Activated naive CD4-positive, alpha-beta T cell treated with anti-CD3 and anti-CD28 coated beads, Interleukin-2, amount 10 ng/mL, durations not matched to agents 7 days and 5 days (primary cell): Measurements from ENCODE around the gene CSTPP1.

ENCODE experiments used
- CTCF ChIA-PET: fragments of 350-600 bp; sonication (Branson Sonifier 250); formaldehyde crosslinking; loops from one replicate; lab custom pipeline; 2021; ENCODE audit warnings: antibody characterized with exemption; lab: Charles Lee
- DNase-seq: peaks from one replicate; pipeline ENCODE4 v3.0.0-alpha.2; 2020
- H3K27ac Mint-ChIP-seq: one replicate; pipeline ENCODE4 v1.8.0; 2021; ENCODE audit warnings: mild to moderate bottlenecking, moderate library complexity, mixed read lengths
- H3K27me3 Mint-ChIP-seq: one replicate; pipeline ENCODE4 v1.8.0; 2021; ENCODE audit warnings: mild to moderate bottlenecking, mixed read lengths
- H3K36me3 Mint-ChIP-seq: one replicate; pipeline ENCODE4 v1.8.0; 2021; ENCODE audit warnings: mixed read lengths
- H3K4me1 Mint-ChIP-seq: one replicate; pipeline ENCODE4 v1.8.0; 2021; ENCODE audit warnings: mixed read lengths
- H3K4me3 Mint-ChIP-seq: one replicate; pipeline ENCODE4 v1.8.0; 2021; ENCODE audit warnings: mild to moderate bottlenecking, moderate library complexity, mixed read lengths
- H3K9me3 Mint-ChIP-seq: one replicate; pipeline ENCODE4 v1.8.0; 2021; ENCODE audit warnings: mixed read lengths

The CSTPP1 gene

DNA sequence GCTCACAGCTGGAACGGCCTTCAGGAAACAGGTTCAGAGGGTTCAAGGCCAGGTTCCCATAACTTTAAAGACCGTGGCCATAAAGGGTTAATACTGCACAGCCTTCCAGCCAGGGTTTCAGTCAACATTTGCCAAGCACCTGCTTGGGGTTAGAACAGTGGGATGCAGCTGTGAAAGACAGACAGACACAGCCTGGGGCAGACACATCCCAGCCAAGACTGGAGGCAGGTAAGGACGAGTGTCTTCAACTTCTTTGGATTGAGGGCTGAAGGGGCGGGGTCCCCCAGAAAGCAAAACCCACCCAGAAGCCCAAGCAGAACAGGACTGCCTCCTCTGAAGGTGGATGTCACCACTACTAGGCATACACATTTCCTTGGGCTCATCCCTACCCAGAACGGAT lies 225.9 kb downstream of the CSTPP1 start:
- Mint-ChIP-seq H3K27me3 (no peaks in the 10 kb centered on the region), H3K36me3 (peaks cover 18% of the 10 kb centered on the region), H3K4me1 (peaks cover 2% of the 10 kb centered on the region), H3K4me3 (no peak overlapping the region), H3K9me3 (no peaks in the 10 kb centered on the region), H3K27ac (no peak overlapping the region)
- CTCF ChIA-PET: interaction anchor here (0.7 to 3.9 kb wide), 9 partner anchors 9 to 277 kb away, joined by 3 to 16 read pairs (median 3); no protein-coding TSS in a partner anchor
- no peak for DNase-seq

DNA sequence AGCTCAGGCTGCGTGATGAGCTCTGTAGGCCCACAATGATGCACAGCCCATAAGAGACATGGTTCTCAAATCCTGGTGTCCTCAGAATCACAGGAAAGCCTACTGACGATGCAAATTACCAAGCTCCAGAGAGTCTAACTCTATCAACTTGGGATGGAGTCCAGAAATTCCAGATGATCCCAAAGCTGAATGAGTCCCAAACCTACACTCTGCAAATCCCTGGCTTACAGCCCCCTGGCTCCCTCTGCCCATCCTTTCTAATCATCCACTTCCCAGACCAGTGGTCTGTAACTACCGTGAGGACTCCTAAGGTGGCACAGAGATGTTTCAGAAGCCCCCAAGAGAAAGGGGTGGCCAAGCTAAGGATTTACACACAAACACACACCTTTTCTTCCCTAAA lies 226.6 kb downstream of the CSTPP1 start:
- no peak for DNase-seq
- H3K36me3 Mint-ChIP-seq: peaks cover 20% of the 10 kb centered on the region
- CTCF ChIA-PET: interaction anchor here (0.8 to 3.9 kb wide), 5 partner anchors 8 to 143 kb away, joined by 3 to 16 read pairs (median 4); no protein-coding TSS in a partner anchor
- peaks cover 2% of the 10 kb centered on the region for H3K4me1 Mint-ChIP-seq
- no peaks in the 10 kb centered on the region for H3K27me3 Mint-ChIP-seq
- no peak overlapping the region for H3K4me3 Mint-ChIP-seq
- no peak overlapping the region for H3K27ac Mint-ChIP-seq
- no peaks in the 10 kb centered on the region for H3K9me3 Mint-ChIP-seq

DNA sequence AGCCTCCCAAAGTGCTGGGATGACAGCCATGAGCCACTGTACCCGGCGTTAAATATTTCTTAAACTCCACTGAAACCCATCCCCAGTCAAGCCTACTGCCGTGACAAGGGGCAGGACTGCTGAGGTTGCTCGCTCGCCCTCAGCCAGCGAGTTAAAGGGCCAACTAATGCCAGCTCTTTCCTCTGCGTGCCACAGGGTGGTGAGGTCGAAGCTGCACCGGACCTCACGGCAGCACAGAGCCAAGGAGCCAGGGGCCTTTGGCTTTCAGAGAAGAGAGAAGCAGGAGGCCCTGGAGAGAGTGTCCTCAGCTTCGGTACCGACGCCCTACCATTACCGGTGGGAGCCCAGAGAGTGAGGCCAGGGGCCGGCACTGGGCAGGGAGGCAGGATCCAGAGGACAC lies 227.3 kb downstream of the CSTPP1 start:
- Mint-ChIP-seq H3K36me3 (peaks cover 20% of the 10 kb centered on the region), H3K27ac (no peak overlapping the region), H3K9me3 (no peaks in the 10 kb centered on the region), H3K4me3 (no peak overlapping the region), H3K4me1 (no peaks in the 10 kb centered on the region), H3K27me3 (no peaks in the 10 kb centered on the region)
- no peak for DNase-seq
- CTCF ChIA-PET: interaction anchor here (3.9 kb wide), 1 partner anchor 12 kb away, joined by 16 read pairs; no protein-coding TSS in a partner anchor

DNA sequence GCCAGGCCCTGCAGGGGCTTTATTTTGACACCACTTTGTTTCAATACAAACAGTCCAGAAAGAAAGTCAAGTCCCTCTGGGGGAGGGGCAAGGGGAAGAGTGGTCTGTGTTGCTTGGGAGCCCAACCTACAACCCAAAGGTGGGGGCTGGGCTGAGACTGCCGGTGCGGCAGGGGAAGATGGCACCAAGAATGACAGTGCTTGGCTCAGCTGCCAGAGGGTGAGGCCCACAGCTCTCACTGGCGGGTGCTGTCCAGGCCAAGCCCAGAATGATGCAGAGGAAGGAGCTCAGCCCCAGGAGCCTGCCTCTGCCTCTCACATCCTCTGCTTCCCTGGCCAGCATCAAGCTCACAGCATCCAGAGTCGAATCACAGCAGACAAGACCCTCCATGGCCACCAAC lies 227.8 kb downstream of the CSTPP1 start:
- Mint-ChIP-seq H3K4me1 (no peaks in the 10 kb centered on the region), H3K36me3 (peaks cover 20% of the 10 kb centered on the region), H3K9me3 (no peaks in the 10 kb centered on the region), H3K27ac (no peak overlapping the region), H3K4me3 (no peak overlapping the region), H3K27me3 (no peaks in the 10 kb centered on the region)
- no peak for DNase-seq
- CTCF ChIA-PET: interaction anchor here (3.9 kb wide), 1 partner anchor 12 kb away, joined by 16 read pairs; no protein-coding TSS in a partner anchor

DNA sequence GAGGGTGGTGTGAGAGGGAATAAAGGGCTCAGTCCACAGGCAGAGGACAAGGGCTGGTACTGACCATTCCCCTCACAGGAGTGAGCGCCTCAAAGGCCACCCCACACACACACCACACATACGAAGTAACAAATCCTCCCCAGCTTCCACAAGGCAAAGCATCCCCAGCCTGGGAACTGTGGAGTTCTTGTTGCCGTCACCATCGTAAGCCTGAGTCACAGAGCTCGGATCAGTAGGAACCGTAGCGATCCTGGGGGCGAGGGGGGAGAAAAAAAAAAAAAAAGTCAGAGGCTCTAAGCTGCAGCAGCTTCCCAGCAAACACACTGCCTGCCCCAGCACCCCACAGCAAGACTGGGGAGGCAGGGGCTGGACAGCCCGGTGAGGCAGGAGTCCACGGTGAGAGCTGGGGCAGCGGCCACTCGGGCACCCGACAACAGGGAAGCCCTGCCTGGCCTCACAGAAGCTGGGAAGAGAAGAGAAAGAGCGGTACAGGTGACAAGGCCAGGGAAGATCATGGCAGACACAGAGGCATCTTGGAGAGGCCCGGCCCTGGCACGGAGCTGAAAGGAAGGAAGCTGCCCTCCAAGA lies 228.8 kb downstream of the CSTPP1 start:
- CTCF ChIA-PET: interaction anchor here (0.5 kb wide), 1 partner anchor 258 kb away, joined by 3 read pairs; no protein-coding TSS in a partner anchor
- H3K27me3 Mint-ChIP-seq: no peaks in the 10 kb centered on the region
- H3K27ac Mint-ChIP-seq: no peak overlapping the region
- no peaks in the 10 kb centered on the region for H3K9me3 Mint-ChIP-seq
- DNase-seq: no peak
- H3K4me1 Mint-ChIP-seq: no peaks in the 10 kb centered on the region
- H3K36me3 Mint-ChIP-seq: peaks cover 20% of the 10 kb centered on the region
- H3K4me3 Mint-ChIP-seq: no peak overlapping the region

DNA sequence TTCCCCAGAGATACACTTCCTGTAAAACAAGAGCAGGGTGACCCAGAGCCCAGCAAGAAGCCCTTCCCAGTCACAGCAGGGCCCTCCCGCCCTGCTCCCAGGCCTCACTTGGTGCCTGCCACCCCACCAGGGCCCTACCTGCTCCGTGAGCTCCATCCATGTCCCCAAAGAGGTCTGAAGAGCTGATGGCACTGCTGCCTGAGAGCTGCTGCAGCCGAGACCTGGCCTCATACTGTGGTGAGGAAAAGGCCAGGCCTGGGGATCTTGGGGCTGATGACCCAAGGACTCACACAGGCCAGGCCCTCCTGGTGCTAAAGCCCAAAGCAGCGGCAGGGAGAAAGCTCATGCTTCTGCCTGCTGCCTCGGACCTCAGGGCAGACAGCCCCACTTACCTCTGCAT lies 229.8 kb downstream of the CSTPP1 start:
- DNase-seq: no peak
- Mint-ChIP-seq H3K27me3 (no peaks in the 10 kb centered on the region), H3K27ac (no peak overlapping the region), H3K9me3 (no peaks in the 10 kb centered on the region), H3K36me3 (peaks cover 25% of the 10 kb centered on the region), H3K4me3 (no peak overlapping the region), H3K4me1 (peaks cover 9% of the 10 kb centered on the region)
- CTCF ChIA-PET: interaction anchor here (1.4 kb wide), 1 partner anchor 10 kb away, joined by 4 read pairs; no protein-coding TSS in a partner anchor

DNA sequence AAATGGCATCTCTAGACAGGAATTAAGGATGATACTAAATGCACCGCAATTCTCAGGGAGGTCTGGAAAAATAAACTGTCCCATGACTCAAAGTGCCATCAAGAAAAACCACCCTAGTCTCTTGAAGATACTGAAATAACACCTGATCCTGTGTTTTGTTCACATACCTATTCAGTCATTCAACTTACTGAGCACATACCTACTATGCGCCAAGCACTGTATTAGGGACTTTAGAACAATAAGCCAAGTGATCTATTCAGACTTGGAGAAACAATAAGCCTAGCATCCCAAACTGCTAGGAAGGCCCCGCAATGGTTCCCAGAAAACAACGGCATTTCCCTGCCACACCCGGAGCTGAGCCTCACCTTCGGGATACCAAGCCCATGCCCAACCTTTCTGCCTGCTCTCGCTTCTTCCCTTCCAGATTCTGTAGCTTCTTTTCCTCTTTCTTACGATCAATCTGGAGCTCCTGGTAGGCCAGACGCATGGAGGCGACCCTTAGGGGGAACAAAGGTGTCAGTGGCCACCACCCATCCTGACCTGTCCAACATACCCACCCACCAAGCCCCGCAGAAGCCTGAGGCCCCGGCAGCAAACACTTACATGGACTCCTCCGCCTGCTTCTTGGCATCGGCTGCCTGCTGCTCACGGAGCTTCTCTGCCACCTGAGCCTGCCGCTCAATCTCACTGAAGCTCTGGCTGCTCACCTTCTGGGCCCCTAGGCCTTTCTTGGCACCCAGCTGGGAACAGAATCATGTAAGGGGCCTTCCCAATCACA lies 234.7 kb downstream of the CSTPP1 start:
- H3K4me1 Mint-ChIP-seq: peaks cover 46% of the 10 kb centered on the region
- H3K27me3 Mint-ChIP-seq: no peaks in the 10 kb centered on the region
- no peaks in the 10 kb centered on the region for H3K9me3 Mint-ChIP-seq
- DNase-seq: no peak
- H3K36me3 Mint-ChIP-seq: peaks cover 34% of the 10 kb centered on the region
- CTCF ChIA-PET: interaction anchor here (1.4 kb wide), 1 partner anchor 9 kb away, joined by 5 read pairs; no protein-coding TSS in a partner anchor
- H3K27ac Mint-ChIP-seq: peak overlapping the region; percentile 50
- H3K4me3 Mint-ChIP-seq: no peak overlapping the region

DNA sequence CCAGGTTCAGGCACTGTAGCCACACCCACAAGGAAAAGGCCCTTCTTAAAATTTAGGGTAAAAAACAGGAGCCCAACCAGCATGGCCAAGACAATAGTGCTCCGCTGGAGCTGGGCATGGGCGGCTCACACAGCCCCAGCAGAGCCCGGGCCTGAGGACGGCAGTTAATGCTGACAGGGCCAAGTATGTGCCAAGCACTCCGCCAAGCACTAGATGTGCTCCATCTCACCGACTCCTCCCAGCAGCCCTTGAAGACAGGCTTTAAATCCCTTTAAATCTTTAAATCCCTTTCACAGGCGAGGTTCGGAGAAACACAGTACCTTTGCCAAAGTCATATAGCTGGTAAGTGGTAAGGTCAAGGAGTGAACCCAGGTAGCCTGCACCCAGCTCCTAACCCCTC lies 235.3 kb downstream of the CSTPP1 start:
- DNase-seq: no peak
- peaks cover 48% of the 10 kb centered on the region for H3K4me1 Mint-ChIP-seq
- CTCF ChIA-PET: interaction anchor here (1.4 kb wide), 1 partner anchor 9 kb away, joined by 5 read pairs; no protein-coding TSS in a partner anchor

DNA sequence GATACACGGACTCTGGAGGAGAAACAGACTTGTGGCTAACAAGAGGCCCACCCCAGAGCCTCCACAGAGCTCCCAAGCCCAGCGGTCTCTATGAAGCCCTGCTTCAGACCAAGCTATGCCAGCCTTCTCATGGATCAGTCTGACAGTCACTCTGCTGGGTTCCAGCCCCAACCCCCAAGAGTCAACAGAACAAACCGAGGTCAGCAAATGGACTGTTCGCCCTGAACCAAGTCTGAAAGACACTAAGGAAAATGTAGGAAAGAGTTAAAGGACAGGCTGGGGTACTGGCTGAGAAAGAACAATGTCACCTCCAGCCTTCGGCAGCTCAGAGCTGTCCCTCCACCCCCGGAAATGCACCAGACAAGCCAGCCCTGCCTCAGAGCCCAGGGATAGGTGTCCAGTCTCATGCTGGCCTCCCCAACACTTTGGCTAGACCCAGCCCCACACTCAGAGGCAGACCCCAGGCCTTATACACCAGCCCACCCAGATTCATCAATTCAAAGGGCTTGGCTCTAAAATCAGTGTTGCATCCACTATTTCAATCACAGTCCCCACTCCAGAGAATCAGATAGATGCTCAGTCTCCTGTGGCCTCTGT lies 236.3 kb downstream of the CSTPP1 start:
- H3K4me1 Mint-ChIP-seq: peaks cover 56% of the 10 kb centered on the region
- H3K27ac Mint-ChIP-seq: no peak overlapping the region
- no peaks in the 10 kb centered on the region for H3K27me3 Mint-ChIP-seq
- no peaks in the 10 kb centered on the region for H3K9me3 Mint-ChIP-seq
- no peak overlapping the region for H3K4me3 Mint-ChIP-seq
- CTCF ChIA-PET: no interaction called here
- DNase-seq: no peak
- peaks cover 28% of the 10 kb centered on the region for H3K36me3 Mint-ChIP-seq

More for the DNA sequence above, 235.3 kb downstream of the CSTPP1 start:
- H3K36me3 Mint-ChIP-seq: peaks cover 36% of the 10 kb centered on the region
- H3K9me3 Mint-ChIP-seq: no peaks in the 10 kb centered on the region
- H3K27me3 Mint-ChIP-seq: no peaks in the 10 kb centered on the region
- H3K4me3 Mint-ChIP-seq: no peak overlapping the region
- peak overlapping the region; percentile 17 for H3K27ac Mint-ChIP-seq

DNA sequence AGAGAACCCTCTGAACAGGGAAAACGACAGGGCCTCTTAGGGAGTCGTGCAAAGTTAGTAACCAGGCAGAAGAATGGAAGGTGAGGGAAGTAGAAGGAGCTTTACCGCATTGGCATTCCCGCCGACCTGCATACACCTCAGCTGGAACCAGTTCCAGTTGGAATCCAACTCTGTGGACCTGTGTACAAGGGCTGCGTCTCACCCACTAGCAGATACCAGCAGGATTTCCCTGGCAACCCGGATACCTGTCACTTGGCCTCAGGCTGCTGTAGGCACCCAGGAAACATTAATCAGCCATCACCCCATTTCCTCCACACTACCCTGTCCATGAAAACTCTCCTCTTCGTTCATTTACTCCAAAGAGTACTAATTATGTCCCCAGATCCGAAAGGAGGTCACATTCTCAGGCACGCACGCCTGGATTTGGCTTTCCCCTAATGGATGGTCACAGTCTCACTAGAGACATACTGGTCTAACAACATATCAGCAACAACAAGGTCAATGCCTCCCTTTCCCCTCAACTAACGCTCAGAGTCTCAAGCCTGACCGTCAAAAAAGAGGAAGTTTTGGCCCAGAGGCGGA lies 239.3 kb downstream of the CSTPP1 start:
- Mint-ChIP-seq H3K4me1 (peaks cover 58% of the 10 kb centered on the region), H3K4me3 (peak overlapping the region; percentile 96), H3K9me3 (no peaks in the 10 kb centered on the region), H3K36me3 (peaks cover 26% of the 10 kb centered on the region), H3K27me3 (no peaks in the 10 kb centered on the region), H3K27ac (peak overlapping the region; percentile 100)
- DNase-seq: no peak
- CTCF ChIA-PET: interaction anchor here (0.6 kb wide), 1 partner anchor 58 kb away, joined by 3 read pairs; no protein-coding TSS in a partner anchor

DNA sequence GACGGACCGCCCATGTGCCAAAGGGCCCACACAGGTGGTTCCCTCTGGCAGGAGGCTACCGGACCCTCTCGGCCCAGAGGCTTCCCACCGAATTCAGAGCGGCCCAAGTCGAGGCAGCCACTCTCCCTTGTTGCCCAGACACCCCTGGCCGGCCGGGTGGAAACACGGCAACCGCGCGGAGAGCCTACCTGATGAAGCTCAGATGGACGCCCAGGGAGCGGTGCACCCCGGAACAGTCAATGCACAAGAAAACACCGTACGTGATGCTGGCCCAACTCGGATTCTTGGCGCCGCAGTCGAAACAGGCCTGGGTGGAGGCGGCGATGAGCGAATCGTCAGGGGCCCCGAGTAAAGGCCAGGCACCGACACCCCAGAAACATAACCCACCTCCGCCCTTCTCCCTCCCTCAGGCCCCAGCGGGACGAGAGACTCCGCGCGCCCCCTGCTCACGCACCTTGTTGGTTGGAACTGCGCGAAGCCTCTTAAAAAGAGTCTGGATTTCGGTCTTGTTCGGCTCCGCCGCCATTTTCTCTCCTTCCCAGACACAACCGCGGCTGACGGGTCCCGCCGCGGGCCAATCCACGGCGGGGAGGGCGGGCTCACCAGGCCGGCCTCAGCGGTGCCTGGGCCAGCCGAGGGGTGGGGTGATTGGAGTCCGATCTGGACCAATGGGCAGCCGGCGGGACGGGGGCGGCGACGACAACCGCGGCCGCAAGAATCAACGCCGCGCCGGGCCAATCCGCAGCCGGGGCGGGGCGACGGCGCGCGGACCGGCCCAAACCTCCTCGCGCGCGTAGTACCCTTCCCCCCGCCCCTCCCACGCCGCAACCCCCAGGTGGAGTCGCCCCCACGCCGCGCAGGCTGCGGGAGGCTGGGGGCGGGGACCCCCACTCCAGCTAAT lies 240.0 kb downstream of the CSTPP1 start, which contains the start of gene ARFGAP2:
Gene ARFGAP2, minus strand, starts transcription at position 552 of the 901 bp plus-strand sequence. Its CDS starts 26 bp downstream, at position 526.
- CTCF ChIA-PET: interaction anchor here (0.6 to 3.4 kb wide), 9 partner anchors 11 to 145 kb away, joined by 3 to 32 read pairs (median 5); partner anchors contain the start of genes ACP2 and DDB2
- Mint-ChIP-seq H3K4me3 (peak within 1 kb of the TSS; percentile 96), H3K9me3 (no peaks in the 10 kb centered on the region), H3K27me3 (no peaks in the 10 kb centered on the region), H3K36me3 (peaks cover 21% of the 10 kb centered on the region), H3K27ac (peak within 1 kb of the TSS; percentile 100), H3K4me1 (peaks cover 51% of the 10 kb centered on the region)
- DNase-seq: peak; percentile 97

DNA sequence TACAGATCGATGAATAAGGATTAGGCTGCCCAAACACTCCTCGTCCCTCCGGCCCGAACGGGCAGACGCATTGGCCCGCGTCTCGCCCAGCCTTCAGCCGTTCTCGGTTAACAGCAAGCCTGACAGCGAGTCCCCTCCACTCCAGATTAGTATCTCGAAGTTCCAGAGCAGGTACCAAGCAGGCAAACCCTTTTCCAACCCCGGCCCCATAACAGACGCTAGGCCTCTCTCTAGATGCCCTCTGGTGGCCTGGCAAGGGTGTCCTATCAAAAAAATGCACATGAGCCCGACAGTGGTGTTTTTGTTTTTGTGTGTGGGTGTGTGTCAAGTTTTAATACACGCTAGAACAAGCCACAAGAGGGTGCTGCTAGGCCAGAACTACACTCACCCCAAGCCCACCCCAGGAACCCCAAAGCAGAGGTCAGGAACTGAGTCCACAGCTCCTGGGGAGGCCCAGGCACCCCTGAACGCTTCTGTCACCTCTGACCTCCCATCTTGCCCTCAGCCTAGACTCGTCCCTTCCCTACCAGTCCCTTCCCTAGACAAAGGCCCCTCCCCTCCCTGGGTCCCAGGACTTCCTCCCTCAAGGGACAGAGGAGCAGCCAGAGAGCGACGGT lies 240.8 kb downstream of the CSTPP1 start:
- Mint-ChIP-seq H3K4me1 (peaks cover 47% of the 10 kb centered on the region), H3K36me3 (peaks cover 17% of the 10 kb centered on the region), H3K27ac (peak overlapping the region; percentile 100), H3K9me3 (no peaks in the 10 kb centered on the region), H3K4me3 (peak overlapping the region; percentile 96), H3K27me3 (no peaks in the 10 kb centered on the region)
- DNase-seq: peak; percentile 82
- CTCF ChIA-PET: interaction anchor here (0.7 to 3.4 kb wide), 16 partner anchors 10 to 387 kb away, joined by 3 to 32 read pairs (median 4); partner anchors contain the start of genes ACP2 and DDB2
